Suppressor macrophage treated with lipopolysaccharide for 4 hours (primary cell): ENCODE results near the gene HEPH.
"Not testable (repeated sequence)": the region's sequence is repeated elsewhere in the genome, so short reads cannot be mapped to it uniquely, and the experiment has no call there.

Source experiments
- DNase-seq: peaks from one replicate; pipeline ENCODE4 v3.0.0-alpha.2; 2020

The HEPH gene

GRCh38 chrX:66233209-66233608 is 69.2 kb downstream of the HEPH start:
- no peak for DNase-seq

GRCh38 chrX:66233904-66234303 is 69.9 kb downstream of the HEPH start:
- DNase-seq: not testable (repeated sequence)

- DNase-seq: no peak
Observed at GRCh38 chrX:66255359-66255967, 91.4 kb downstream of the HEPH start.

- DNase-seq: no peak
Observed at GRCh38 chrX:66262807-66263206, 98.8 kb downstream of the HEPH start.
